Activated naive CD4-positive, alpha-beta T cell (primary cell): ENCODE measurements around the gene MYRF.
A peak's percentile ranks its signal among the peaks of the same experiment; 100 is the strongest.

Experiments
- DNase-seq, 4 experiments: peaks; one replicate each; lab custom pipeline; 2025; lab: John Stamatoyannopoulos, UW

Gene MYRF

DNA sequence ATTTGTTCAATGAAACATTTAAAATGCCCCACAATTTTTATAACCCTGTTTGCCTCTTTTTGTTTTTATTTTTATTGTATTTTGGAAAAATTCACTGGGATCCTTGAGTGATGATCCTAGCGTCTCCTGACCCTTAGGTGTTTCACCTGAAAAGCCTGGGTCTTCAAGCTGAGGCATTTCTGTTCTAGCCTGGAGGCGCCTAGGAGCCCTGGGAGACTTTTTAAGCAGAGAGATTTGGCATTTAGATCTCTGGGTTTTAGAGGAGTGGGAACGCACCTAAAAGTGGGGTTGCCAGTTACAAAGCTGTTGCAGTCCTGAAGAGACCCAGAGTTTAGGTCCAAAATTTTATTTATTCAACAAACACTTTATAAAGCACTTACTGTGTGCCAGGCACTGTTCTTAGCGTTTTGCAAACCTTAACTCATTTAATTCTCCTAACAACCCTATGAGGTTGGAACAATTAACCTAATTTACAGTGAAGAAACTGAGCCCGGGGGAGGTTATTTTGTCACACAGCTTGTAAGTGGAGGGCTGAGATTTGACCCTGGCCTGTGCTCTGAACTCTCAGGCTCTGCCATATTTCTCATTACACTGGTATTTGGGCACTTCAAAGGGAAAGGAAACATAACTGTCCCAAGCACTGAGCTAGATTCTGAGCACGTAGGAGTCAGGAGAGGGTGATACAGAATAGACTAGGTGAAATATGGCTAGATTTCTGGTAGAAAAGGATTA, 65.2 kb downstream of the MYRF start:
- DNase-seq, result no peak

DNA sequence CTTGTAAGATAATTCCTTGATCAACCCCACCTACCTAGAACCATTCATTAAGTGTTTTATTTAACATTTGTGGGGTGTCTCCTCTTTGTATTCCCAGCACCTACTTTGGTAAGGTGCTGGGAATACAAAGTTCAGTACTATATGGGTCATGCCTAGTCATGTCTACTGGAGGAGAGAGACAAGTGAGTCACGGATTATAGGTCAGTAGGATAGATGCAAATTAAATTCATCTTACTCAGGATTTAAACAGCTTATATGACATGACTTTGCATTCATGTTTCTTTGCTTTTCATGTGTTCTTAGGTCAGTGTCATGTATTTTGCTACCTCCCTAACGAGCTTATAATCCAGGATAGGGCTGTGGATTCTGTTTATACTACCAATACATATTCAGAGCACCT, 67.7 kb downstream of the MYRF start:
- DNase-seq, result no peak

DNA sequence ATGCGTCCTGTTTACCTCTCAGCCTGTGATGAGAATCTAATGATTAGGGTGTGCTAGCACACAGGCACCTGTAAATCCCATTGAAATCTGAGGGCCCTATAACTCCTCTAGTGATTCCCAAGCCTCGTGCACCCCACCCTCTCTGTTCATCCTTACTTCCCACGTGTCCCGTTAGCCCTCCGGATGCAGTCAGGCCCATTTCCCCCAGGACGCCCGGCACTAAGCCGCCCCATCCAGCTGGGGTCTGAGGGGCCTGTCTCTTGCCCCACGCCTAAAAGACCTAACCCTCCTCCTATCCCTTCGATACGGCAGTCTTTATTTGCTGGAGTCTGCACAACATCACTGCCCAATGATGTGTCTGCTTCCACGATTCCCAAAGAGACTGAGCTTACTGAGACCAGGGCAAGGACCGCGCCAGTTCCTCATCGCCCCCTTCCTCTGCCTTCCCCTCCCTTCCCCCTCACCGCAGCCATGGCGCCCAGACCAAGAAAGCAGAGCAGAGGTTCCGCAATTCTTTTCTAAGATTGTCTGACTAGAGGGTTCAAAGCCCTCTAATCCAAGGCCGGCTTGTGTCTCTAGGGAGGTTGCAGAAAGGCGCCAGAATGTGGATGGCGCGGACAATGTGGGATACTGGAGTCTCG, 74.6 kb downstream of the MYRF start:
- no peak for DNase-seq

DNA sequence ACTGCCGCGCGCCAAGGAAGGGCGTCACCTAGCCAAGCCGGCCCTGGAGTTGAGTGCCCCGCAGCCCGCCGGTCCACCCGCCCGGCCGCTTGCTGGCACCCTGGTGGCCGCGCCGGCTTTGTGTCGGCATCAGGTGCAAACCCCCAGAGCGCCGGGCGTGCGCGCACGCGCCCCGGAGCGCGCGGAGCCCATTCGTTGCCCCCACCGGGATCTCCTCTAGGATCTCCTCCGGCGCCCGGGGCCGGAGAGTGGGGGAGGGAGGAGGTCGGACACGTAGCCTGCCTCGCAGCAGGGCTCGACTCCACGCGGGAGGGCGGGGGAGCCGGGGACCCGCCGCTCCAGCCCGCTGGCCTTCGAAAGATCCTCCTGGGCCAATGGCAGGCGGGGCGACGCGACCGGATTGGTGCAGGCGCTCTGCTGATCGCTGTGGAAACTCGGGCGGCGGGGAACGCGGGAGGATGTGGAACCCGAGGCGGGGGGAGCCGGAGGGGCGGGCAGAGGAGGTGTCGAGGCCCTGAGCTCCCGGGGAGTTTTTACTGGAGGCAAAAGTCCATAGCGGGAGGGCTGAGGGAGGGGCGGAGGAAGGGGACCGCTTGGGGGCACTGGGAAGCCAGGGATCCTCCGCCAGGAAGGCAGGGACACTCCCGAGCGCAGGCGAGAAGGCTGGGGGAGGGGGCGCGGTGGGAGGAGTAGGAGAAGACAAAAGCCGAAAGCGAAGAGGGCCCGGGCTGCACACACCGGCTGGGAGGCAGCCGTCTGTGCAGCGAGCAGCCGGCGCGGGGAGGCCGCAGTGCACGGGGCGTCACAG, 75.3 kb downstream of the MYRF start, which contains the start of gene FADS2:
Gene FADS2 (plus strand): TSS at position 730 of the 808 bp plus-strand sequence. CDS start 91 bp downstream, outside the sequence.
- DNase-seq, result peak in 2 of 4 experiments; percentile 36 to 42

DNA sequence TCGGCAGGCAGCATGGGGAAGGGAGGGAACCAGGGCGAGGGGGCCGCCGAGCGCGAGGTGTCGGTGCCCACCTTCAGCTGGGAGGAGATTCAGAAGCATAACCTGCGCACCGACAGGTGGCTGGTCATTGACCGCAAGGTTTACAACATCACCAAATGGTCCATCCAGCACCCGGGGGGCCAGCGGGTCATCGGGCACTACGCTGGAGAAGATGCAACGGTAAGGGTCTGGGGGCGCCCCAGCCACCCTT, 75.9 kb downstream of the MYRF start:
- no peak for DNase-seq

DNA sequence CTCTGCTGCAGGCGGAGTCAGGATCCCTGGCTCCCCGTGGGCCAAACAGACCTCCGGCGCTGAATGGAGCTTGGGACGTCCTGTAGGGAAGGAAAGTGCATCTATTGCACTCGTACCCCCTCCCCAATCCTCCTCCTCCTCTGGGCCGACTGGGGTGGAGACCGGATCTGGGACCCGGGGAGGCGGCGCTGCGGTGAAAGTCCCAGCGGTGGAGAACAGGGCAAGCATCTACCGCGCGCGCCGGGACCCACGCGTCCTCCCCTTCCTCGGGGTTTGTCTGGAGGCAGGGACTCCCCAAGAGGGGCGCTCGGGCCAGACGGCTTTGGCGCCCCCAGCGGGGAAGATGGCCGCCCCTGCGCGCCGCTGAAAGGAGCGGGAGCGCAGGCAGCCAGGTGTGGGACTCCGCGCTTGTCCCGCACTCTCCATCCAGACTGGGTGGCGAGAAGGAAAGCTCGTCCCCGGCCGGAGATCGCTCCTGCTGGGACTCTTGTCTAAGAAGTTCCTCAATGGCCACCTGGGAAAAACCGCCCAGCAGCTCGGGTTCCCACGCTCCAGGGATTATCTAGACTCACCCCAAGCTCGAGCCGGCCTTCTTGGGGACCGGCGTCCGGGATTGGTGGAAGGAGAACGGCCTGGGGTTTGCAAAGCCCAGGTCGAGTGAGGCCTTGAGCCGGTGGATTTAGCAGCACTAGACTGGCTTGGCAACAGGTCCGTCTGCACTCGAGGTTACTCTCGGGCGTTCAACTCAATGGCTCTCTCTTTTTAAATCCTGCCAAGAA, 76.4 kb downstream of the MYRF start:
- DNase-seq, result peak in 1 of 4 experiments; percentile 8

DNA sequence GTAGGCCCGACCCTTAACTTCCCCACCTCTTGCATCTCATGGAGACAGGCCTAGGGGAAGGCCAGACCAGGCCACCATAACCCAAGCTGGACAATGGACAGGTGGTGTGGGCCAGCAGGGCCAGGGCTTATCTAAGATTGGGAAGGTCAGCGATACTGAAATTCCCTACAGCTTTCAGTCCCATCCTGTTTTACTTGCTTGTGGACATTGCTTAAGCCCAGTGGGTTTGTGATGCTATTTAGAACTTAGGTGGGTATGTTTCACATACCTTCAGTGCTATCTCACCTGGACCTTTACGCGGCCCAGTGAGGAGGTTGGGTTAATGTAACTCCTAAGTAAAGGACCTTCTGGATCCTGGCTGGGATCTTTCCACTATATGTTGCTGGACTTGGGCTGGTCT, 77.4 kb downstream of the MYRF start:
- DNase-seq, result no peak

DNA sequence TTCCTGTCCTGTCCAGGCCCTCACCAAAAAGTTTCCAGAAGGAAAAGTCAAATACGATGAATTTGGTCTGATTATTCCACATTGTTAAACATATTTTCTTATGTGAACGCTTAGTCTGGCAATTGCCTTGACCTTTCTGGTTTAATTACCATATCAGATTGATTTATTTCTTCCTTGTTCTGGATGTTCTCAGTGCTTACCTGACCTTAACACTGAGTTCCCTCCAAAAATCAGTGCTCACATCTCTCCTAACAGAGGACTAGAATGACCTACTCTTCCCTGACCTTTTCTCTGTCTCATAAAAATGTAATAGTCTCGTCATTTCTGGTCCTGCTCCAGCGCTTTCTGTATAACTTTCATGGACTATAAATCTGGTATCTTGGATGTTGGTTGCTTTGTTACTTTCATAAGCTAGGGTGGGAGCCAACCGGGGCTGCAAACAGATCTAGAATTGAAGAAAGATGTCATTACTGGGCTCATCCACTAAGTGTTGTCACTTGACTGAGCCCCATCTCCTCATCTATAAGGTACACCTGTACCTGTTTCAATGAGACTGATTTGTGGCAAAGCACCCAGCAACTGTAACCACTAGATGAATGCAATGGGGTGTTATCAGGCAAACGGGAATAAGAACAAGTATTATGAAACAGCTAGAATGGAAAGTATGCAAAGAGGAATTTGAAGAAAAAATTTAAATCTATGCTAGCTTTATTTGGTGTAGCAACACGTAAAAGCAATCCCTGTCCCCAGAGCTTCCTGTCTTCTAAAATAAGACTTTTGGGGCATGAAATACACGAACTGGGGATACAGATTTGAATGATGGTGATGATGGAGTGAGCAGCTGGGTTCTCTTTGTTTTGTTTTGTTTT, 78.0 kb downstream of the MYRF start:
- DNase-seq, result no peak

DNA sequence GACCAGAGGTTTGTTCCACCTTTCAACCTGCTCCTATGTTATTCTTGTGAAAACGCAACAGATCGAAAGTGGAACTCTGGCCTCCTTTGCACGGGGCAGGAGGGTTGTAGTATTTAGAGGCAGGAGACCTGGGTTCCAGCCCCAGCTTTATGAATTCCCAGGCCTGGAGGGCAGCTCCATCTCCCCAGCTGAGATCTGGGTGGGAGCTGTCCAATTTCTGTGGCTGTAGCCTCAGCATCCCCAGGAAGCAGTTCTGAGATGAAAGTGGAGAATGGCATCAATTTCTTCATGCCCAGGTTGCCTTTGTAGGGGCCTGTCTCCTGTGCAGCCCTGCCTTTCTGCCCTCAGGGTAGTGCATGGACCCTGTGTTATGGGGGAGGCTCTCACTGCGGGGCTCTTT, 79.8 kb downstream of the MYRF start:
- DNase-seq, result no peak

DNA sequence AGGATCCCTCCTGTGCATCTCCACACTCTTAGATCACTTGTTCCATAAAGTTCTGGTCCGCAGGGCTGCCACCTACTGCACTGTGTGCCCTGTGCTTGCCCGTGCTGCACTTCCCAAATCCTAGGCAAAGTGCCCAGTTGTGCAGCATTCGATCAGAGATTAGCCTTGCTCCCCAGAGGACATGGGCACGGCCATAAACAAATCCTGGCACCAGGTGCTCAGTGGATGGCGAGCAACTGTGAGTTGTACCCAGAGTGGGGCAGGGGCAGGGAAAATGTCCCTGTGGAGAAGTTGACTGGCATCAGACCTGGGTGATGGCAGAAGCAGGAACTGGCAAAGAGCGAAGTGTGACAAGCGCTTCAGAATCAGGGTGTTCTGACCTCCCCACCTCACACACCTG, 80.3 kb downstream of the MYRF start:
- no peak for DNase-seq

DNA sequence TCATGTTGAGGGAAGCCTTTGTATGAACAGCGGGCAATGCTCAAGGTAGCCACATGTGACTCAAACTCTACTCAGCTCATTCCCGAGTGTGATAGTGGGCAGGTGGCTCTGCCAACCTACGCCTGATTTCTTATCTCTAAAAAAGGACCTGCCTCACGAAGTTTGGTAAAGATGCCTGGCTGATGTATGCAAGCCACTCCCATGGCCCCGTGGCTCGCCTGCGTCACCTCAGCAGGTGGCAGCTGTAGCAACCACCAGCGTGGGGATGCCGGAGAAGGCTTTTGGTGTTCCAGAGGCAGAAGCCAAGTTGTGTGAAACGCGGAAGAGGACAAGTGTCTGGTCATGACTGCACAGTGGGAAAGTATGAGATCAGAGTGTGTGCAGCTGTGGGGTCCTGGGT, 81.0 kb downstream of the MYRF start:
- no peak for DNase-seq

DNA sequence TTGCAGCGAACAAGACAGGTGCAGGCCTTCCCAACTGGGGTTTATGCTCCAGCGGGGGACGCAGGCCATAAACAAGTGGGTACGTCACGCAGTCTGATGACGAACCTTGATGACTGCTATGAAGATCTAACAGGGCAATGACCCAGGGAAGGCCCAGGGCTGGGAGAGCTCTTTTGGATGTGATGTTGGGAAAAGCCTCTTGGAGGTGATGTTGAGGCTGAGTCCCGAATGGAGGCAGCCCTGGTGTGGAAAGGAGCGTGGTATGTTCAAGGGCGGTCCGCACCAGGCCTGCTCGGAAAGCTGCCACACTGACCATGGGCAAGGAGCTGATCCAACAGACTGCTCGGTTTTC, 81.5 kb downstream of the MYRF start:
- no peak for DNase-seq

DNA sequence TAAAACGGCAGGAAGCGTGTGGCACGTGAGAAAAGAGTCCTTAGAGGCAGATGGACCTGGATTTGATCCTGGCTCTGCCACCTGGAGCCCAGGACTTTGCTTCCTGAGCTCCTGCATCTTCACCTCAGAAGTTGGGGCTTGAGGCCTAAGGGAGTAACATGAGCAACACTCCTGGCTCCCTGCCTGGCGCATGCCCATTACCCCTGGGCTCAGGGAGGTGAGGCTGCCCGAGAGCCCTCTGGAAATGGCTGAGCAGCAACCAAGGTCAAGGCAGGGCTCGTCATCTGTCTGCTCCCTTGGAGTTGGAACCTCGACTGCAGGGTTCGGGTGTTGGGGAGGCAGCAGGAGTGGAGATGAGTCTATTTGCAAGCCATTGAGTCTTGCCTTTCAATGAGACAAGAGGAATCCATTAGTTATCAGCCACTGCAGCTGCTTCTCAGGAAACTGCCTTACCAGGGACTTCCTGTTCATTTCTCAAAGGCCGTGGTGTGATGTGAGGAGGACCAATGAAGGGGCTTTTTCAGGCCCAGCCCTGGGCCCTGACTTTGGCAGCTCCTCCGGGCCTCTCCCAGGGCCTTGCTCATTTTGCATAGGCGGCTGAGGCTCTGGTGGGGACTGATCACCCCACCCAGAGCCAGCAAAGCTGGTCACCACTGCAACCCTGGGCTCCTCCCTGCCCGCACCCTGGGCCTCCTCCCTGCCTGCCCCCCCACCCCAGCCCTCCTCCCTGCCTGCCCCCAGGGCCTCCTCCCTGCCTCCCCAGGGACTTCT, 82.0 kb downstream of the MYRF start:
- peak in 1 of 4 experiments; percentile 10 for DNase-seq

DNA sequence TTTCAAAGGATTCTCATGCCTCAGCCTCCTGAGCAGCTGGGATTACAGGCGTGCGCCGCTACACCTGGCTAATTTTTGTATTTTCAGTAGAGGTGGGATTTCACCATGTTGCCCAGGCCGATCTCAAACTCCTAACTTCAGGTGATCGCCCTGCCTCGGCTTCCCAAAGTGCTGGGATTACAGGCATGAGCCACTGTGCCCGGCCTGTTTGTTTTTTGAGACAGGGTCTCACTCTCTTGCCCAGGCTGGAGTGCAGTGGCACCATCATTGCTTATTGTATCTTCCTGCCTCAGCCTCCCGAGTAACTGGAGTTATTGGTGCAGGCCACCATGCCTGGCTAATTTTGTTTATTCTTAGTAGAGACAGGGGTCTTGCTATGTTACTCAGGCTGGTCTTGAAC, 83.8 kb downstream of the MYRF start:
- no peak for DNase-seq

DNA sequence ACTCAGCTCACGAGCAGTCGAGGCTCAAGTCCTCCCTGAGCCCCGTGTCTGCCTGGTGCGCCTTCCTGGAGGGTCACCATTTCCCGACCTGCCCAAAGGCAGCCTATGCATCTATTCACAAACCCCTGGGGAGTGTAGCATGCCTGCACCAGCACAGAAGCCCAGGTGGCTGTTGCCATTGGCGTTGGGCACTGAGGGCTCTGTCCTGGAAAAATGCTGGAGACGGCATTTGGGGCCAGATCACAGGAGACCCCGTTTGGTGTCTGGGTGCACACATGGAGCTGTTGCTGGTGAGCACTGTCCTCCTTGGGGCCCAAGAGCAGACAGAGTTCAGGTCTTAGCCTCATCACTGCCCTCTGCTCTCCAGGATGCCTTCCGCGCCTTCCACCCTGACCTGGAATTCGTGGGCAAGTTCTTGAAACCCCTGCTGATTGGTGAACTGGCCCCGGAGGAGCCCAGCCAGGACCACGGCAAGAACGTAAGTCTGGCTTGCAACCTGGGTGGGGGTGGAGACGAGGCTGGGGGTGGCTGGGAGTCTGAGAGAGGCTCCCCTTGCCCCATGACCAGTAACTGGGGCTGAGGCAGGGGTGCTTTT, 85.1 kb downstream of the MYRF start:
- no peak for DNase-seq
